Loucy (cell line): ENCODE results near the gene KRTAP29-1.

Experiments
- H2AFZ ChIP-seq: fragments of 200-600 bp; sonication (generic); 2 replicates; pipeline ENCODE4 v1.6.0; 2016; ENCODE audit warnings: antibody characterized with exemption, mild to moderate bottlenecking, low read length, moderate library complexity
- H3F3A ChIP-seq: fragments of 200-600 bp; 2 replicates; pipeline ENCODE4 v1.6.0; 2016; ENCODE audit warnings: antibody characterized with exemption, low read depth, mild to moderate bottlenecking
- H3K27me3 ChIP-seq: fragments of 200-600 bp; sonication (generic); 2 replicates; pipeline ENCODE4 v1.6.1; 2014; ENCODE audit warnings: low read length, mild to moderate bottlenecking; ENCODE audit not compliant: insufficient read depth, poor library complexity, severe bottlenecking
- H3K36me3 ChIP-seq: fragments of 200-600 bp; sonication (generic); 2 replicates; pipeline ENCODE4 v1.6.1; 2016; ENCODE audit warnings: low read length; ENCODE audit not compliant: insufficient read depth
- H3K4me1 ChIP-seq: fragments of 200-600 bp; sonication (generic); 2 replicates; pipeline ENCODE4 v1.5.1; 2014; ENCODE audit warnings: low read length, mild to moderate bottlenecking; ENCODE audit not compliant: insufficient read depth, poor library complexity, severe bottlenecking
- H3K4me2 ChIP-seq: fragments of 200-600 bp; sonication (generic); 2 replicates; pipeline ENCODE4 v1.6.0; 2014; ENCODE audit warnings: antibody characterized with exemption, low read length, low read depth, mild to moderate bottlenecking; ENCODE audit not compliant: poor library complexity, severe bottlenecking
- H3K4me3 ChIP-seq: fragments of 200-600 bp; sonication (generic); 2 replicates; pipeline ENCODE4 v1.5.1; 2014; ENCODE audit warnings: low read length, mild to moderate bottlenecking, mixed read lengths; ENCODE audit not compliant: poor library complexity, severe bottlenecking
- H3K79me2 ChIP-seq: fragments of 200-600 bp; sonication (generic); 2 replicates; pipeline ENCODE4 v1.6.1; 2014; ENCODE audit warnings: low read length; ENCODE audit not compliant: insufficient read depth
- H3K9ac ChIP-seq: fragments of 200-600 bp; sonication (generic); 2 replicates; pipeline ENCODE4 v1.6.0; 2014; ENCODE audit warnings: mild to moderate bottlenecking, low read depth, low read length, moderate library complexity; ENCODE audit not compliant: poor library complexity, severe bottlenecking
- H3K9me2 ChIP-seq: fragments of 200-600 bp; sonication (generic); replicated peaks from 2 replicates; pipeline ENCODE4 v1.6.1; 2016; ENCODE audit warnings: low read depth, low read length, mixed read lengths
- H3K9me3 ChIP-seq: fragments of 200-600 bp; sonication (generic); 2 replicates; pipeline ENCODE4 v1.6.1; 2014; ENCODE audit warnings: mild to moderate bottlenecking, antibody characterized with exemption, low read length, low read depth; ENCODE audit not compliant: insufficient read depth
- H4K20me1 ChIP-seq: fragments of 200-600 bp; sonication (generic); 2 replicates; pipeline ENCODE4 v1.6.0; 2014; ENCODE audit warnings: antibody characterized with exemption, low read length, mild to moderate bottlenecking; ENCODE audit not compliant: insufficient read depth, poor library complexity, severe bottlenecking
- CTCF ChIP-seq: fragments of 200-600 bp; sonication (generic); conservative IDR thresholded peaks from 2 replicates; pipeline ENCODE4 v1.5.1; 2014; ENCODE audit warnings: mild to moderate bottlenecking, antibody characterized with exemption, low read length
- EZH2phosphoT487 ChIP-seq: fragments of 200-600 bp; IDR thresholded peaks from 2 replicates; pipeline ENCODE4 v1.6.1; 2018; ENCODE audit warnings: antibody characterized with exemption, mild to moderate bottlenecking, moderate library complexity, borderline replicate concordance

KRTAP29-1 gene

GRCh38 chr17:41338961-41339485, 36.4 kb upstream of the KRTAP29-1 start:
- no peaks in the 10 kb centered on the region for H3K27me3 ChIP-seq
- no peak overlapping the region for H2AFZ ChIP-seq
- H3K36me3 ChIP-seq = no peaks in the 10 kb centered on the region
- H3K9me2 ChIP-seq = no peaks in the 10 kb centered on the region
- TF ChIP-seq CTCF (no peak), EZH2phosphoT487 (no peak)
- H3K4me1 ChIP-seq = peaks cover 6% of the 10 kb centered on the region
- no peaks in the 10 kb centered on the region for H4K20me1 ChIP-seq
- no peaks in the 10 kb centered on the region for H3F3A ChIP-seq
- H3K4me3 ChIP-seq = no peak overlapping the region
- H3K79me2 ChIP-seq = no peaks in the 10 kb centered on the region
- H3K9me3 ChIP-seq = no peaks in the 10 kb centered on the region
- no peak overlapping the region for H3K9ac ChIP-seq
- no peak overlapping the region for H3K4me2 ChIP-seq

- Histone ChIP-seq H3F3A (no peaks in the 10 kb centered on the region), H4K20me1 (no peaks in the 10 kb centered on the region), H3K4me2 (no peak overlapping the region), H3K27me3 (no peaks in the 10 kb centered on the region), H3K9ac (no peak overlapping the region), H3K4me1 (peaks cover 4% of the 10 kb centered on the region), H2AFZ (no peak overlapping the region), H3K9me3 (no peaks in the 10 kb centered on the region), H3K4me3 (no peak overlapping the region), H3K36me3 (no peaks in the 10 kb centered on the region), H3K79me2 (no peaks in the 10 kb centered on the region), H3K9me2 (no peaks in the 10 kb centered on the region)
- no peak for TF ChIP-seq EZH2phosphoT487
- no peak for TF ChIP-seq CTCF
These were observed 33.1 kb upstream of the KRTAP29-1 start for GRCh38 chr17:41335747-41336146.

- no peak overlapping the region for H3K9ac ChIP-seq
- no peaks in the 10 kb centered on the region for H3K27me3 ChIP-seq
- no peak overlapping the region for H3K4me3 ChIP-seq
- H3K36me3 ChIP-seq = no peaks in the 10 kb centered on the region
- no peaks in the 10 kb centered on the region for H4K20me1 ChIP-seq
- no peak overlapping the region for H2AFZ ChIP-seq
- no peaks in the 10 kb centered on the region for H3K9me3 ChIP-seq
- TF ChIP-seq EZH2phosphoT487 = no peak
- no peak for TF ChIP-seq CTCF
- no peak overlapping the region for H3K4me2 ChIP-seq
- no peaks in the 10 kb centered on the region for H3K9me2 ChIP-seq
- no peaks in the 10 kb centered on the region for H3F3A ChIP-seq
- no peaks in the 10 kb centered on the region for H3K4me1 ChIP-seq
- H3K79me2 ChIP-seq = no peaks in the 10 kb centered on the region
These were observed 32.0 kb upstream of the KRTAP29-1 start for GRCh38 chr17:41334385-41335305.
